PC-9 (cell line): Measurements from ENCODE around the gene CDIPT.

Experiments used
- CTCF ChIP-seq: fragments of 200-600 bp; sonication (generic); conservative IDR thresholded peaks from 2 replicates; pipeline ENCODE4 v1.6.1; 2017; ENCODE audit warnings: mixed run types, antibody characterized with exemption, mild to moderate bottlenecking, moderate library complexity
- EZH2 ChIP-seq: fragments of 200-600 bp; sonication (generic); IDR thresholded peaks from 2 replicates; pipeline ENCODE4 v1.8.0; 2017; ENCODE audit warnings: antibody characterized with exemption, low read depth

GRCh38 chr16:29891525-29892457 is 28.8 kb upstream of the CDIPT start:
- TF ChIP-seq CTCF (no peak), EZH2 (no peak)
